TTC549 (cell line): ENCODE results near the gene POTEI.
"Not testable (repeated sequence)": the region's sequence is repeated elsewhere in the genome, so short reads cannot be mapped to it uniquely, and the experiment has no call there.

ENCODE experiments used
- FAIRE-seq: peaks from 2 replicates; lab custom pipeline; 2012; peaks lifted over from hg19 to GRCh38; lab: Jason Lieb, UNC

The POTEI gene

DNA sequence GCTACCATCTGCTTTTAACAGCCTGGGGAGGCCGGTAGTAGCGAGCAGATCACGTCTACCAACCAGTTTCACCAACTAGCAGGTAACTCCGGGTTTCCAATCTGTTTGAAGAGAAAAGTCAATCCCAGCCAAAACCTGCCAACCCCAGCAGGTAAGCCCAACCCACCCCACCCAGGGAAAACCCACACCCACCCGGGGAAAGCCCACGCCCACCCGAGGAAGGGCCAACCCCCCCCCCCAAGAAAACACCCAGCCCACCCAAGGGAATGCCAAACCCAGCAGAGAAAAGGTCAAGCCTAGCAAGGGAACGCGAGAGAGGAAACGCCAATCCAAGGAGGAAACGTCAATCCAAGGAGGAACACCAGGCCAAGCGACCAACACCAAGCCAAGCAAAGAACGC, at the start of gene POTEI:
POTEI (minus strand) TSS at position 101 of the 400 bp plus-strand sequence; CDS start at position 8, 93 bp downstream.
- not testable (repeated sequence) for FAIRE-seq

GRCh38 chr2:130556441-130556840, 47.3 kb upstream of the POTEI start:
- not testable (repeated sequence) for FAIRE-seq

DNA sequence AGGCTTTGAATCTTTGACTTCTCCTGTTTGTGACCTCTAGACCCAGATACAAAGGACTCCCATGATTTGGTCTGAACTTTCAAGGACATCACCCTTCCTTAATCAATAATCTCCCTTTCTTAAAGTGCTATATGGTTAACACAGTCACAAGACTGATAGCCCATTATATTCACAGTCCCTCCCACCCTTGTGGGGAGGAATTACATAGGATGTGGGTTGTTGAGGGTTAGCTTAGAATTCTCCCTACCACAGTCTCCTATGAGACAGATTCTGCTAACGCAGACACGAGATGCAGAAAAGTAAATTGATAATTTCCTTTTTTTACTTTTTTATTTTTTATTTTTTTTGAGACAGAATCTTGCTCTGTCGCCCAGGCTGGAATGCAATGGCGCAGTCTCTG, 45.0 kb upstream of the POTEI start:
- not testable (repeated sequence) for FAIRE-seq

GRCh38 chr2:130549475-130549874, 40.3 kb upstream of the POTEI start:
- not testable (repeated sequence) for FAIRE-seq

DNA sequence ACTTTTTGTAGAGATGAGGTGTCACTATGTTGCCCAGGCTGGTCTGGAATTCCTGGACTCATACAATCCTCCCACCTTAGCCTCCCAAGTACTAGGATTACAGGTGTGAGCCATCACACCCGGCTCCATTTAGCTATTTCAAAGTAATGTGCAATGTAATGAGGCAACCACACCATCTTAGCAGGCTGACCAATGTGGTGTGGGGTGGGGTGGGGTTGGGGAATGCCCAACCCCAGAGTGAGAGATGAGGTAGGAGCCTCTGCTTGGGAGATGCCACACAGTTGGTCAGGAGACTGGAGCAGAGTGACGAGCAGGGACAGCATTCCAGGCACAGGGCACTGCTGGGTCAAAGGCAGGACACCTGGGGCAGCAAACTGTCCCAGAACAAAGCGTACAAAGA, 39.3 kb upstream of the POTEI start:
- not testable (repeated sequence) for FAIRE-seq

DNA sequence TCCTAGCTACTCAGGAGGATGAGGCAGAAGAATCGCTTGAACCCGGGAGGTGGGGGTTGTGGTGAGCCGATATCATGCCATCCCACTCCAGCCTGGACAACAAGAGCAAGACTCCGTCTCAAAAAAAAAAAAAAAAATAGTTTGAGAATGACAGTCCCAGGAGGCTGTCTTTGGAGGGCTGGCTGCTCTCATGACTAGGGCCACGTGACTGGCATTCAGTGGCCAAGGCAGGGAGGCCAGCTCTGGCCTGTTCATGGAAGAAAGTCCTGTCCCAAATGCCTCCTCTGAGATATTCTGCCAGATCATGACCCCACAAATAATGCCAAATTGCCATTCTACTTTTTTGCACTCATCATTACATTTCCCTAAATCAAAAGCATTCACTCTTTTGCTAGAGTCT, 35.9 kb upstream of the POTEI start:
- FAIRE-seq: not testable (repeated sequence)

- FAIRE-seq: not testable (repeated sequence)
These were observed 34.8 kb upstream of the POTEI start for GRCh38 chr2:130543785-130544528.

DNA sequence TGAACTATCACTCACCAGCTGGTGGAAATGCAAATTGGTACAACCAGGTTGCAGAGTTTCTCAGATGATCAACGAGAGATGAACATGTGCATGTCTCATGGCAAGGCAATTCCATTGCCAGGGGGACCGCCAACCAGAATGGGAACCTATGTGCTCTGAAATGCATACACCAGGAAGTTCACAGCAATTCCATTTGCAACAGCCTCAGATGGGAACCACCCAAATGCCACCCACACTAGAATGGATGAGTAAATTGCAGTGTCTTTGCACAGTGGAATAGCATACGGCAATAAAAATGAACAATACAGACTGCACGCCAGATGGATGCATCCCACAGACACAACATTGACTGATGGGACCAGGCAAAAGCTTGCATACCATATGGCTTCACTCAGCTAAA, 33.7 kb upstream of the POTEI start:
- not testable (repeated sequence) for FAIRE-seq

DNA sequence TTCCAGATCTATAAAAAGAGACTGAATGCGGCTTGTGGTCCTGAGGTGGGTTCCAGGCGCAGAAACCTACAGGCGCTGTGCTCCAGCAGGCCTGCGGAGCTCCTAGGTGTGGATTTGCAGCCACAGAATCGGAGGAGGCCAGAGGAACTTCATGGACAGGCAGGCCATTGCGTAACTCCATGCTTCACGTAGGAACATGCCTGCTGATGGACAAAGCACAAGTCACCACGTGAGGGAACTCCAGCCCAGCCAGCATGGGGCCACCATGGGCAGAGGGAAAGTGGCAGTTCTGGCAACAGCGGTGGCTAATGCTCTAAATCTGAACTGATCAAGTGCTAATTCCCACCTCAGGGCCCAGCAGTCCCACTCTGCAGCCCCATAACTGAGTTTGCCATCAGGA, 29.1 kb upstream of the POTEI start:
- FAIRE-seq: not testable (repeated sequence)

DNA sequence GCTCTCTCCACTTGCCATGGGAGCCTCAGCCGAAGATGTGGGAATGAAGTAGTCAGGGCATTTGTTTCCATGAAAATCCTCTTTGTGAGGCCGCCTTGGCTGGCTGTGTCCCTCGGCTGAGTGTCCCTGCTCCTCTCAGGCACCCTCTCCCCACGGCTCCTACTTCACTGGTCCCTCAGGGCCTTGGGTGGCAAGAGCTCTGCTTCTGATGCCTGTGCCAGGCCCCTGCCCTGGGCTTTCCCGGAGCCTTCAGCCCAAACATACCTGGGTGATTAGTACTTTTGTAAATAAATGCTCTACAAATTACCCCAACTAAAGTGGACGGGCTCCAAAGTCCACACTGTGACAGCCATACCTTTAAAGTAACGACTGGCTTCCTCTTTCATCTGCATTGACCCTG, 27.5 kb upstream of the POTEI start:
- not testable (repeated sequence) for FAIRE-seq

DNA sequence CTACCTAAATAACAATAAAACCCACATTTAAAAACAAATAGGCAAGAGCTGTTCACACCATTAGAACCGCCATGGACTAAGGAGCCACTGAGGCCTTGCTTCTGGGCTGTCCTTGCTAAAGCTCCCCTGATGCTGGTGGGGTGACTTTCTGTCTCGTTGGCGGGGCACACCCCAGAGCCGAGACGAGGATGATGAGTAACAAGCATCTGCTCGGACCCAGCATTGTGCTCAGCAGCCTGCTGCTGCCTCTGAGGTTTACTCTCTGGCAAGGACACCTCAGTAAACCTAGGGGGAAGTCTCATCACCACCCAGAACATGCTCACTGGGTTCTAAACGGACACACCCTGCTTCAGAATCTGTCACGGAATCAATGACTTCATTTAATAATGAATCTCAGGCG, 22.5 kb upstream of the POTEI start:
- not testable (repeated sequence) for FAIRE-seq

DNA sequence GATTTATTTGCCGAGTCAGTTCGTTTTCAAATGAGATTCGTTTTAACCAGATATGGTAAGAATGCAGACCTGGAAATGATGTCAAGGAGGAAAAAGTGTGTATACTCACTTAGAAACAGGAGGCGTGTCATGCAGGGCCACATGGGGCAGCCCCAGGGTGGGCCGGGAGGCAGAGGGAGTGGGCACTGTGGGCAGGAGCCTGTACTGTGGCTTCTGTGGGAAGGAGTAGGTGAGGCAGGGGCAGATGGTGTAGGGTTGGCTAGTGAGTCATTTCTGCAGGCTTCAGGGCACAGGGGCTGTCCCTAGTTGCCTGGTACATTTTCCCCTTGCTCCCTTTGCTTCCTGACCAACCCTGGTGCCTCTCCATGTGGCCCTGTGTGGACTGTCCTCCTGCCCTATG, 22.1 kb upstream of the POTEI start:
- not testable (repeated sequence) for FAIRE-seq

GRCh38 chr2:130530212-130530611, 21.1 kb upstream of the POTEI start:
- not testable (repeated sequence) for FAIRE-seq

- FAIRE-seq: not testable (repeated sequence)
These were observed 20.4 kb upstream of the POTEI start for GRCh38 chr2:130529545-130529944.

GRCh38 chr2:130527365-130527967, 18.3 kb upstream of the POTEI start:
- not testable (repeated sequence) for FAIRE-seq

DNA sequence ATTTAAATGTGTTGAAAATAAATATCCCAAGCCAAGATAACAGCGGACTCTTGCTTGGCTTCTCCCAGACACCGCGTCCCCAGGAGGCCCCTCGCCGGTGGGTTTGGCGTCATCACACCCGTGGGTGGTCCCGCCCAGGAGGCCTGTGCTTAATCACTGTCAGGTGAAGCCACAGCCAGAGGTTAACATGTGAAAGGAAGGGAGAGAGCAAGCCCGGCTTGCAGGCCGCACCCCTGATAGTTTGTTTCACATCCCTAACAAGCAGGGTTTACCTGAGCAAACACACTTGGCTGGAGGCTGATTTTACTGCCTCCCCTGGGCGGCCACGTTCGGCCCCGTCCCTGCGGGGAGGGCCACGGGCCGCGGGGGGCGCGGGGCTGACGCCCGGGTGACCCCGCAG, 13.3 kb upstream of the POTEI start:
- not testable (repeated sequence) for FAIRE-seq

DNA sequence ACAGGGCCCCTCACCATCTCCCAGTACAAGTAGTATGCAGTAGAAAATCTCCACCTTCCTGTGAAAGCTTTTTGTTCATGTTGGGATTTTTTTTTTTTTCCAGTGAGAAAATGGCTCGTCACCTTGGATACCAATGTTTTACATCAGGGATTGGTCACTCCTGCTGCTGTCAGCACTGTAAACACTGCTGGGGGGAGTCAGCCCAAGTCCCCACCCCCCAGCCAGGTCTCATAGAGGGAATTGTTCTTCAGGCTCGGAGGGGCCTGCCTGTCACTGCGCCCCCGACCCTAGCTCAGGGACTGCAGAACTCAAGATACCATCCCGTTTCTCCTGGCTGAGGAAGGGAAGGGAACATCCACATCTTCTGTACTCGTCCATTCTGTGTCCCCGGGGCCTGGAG, 11.9 kb upstream of the POTEI start, which contains the start of gene CFC1B:
CFC1B (plus strand) TSS at position 231 of the 400 bp plus-strand sequence. CDS start 263 bp downstream, outside the sequence.
- FAIRE-seq: not testable (repeated sequence)

GRCh38 chr2:130518516-130519106, 9.5 kb upstream of the POTEI start:
- not testable (repeated sequence) for FAIRE-seq

- FAIRE-seq: not testable (repeated sequence)
These were observed 2.8 kb upstream of the POTEI start for GRCh38 chr2:130511747-130512451.

DNA sequence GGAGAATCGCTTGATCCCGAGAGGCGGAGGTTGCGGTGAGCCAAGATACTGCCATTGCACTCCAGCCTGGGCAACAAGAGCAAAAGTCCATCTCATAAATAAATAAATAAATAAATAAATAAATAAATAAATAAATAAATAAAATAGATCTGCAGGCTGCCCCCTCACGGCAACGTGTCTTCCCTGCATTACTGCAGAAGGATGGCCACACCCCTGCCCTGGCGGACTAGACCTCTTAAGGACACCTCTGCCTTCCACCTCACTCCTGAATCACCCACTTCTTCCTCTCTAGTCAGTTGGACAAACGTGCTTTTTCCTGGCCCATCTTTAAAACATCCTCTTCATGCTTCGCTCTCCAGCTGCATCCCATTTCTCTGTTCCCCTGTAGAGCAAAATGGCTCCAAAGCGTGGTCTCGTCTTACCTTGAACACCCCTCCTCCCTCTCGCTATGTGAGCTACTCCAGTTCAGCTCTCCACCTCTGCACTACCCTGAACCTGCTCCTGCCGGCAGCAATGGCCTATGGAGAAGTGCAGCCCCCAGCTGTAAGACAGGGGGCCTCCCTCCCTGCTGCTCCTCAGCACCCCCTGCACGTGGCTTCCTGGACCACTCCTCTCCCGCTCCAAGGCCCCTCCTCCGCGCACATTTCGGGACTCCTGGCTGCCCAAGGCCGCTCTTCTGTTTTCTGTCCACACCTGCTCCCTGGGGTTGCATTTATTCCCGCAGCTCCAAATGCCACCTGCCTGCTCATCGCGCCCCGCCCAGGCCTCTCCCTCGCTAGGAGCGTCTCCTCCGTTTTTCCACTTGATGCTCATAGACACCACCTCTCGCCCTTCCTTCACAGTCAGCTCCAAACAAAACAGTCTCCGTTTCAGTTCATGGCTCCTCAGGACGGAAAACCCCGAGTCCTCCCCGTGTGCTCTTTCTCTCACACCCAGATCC, 1.9 kb upstream of the POTEI start:
- FAIRE-seq: not testable (repeated sequence)

DNA sequence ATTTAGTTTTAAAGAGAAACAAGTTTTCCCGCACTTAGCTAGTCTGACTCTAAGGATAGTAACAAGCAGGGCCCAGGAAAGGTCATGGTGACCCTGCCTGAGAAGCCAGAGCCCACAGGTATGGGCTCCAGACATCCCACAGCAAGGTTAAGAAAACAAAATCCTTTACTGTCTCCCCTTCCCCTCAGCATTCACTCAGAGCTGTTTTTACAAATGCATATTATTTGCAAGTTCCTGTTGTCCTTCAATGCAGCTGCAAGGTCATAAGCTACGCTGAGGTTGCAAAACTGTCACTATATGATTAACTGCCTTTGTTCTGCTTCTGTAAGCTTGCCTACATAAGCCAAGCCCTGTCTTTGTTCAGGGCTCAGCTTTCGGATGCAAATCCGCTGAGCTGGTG, 18.1 kb downstream of the POTEI start:
- FAIRE-seq: not testable (repeated sequence)
